GM12801 (cell line): Measurements from ENCODE around the gene TCEA2.

Source experiments
- TF ChIP-seq, protein P1 (sequence below): IDR thresholded peaks from one replicate; pipeline ENCODE4 v1.5.1; 2011; ENCODE audit warnings: control low read depth; ENCODE audit not compliant: insufficient read length; ENCODE audit errors: extremely low read depth

The TCEA2 gene

DNA sequence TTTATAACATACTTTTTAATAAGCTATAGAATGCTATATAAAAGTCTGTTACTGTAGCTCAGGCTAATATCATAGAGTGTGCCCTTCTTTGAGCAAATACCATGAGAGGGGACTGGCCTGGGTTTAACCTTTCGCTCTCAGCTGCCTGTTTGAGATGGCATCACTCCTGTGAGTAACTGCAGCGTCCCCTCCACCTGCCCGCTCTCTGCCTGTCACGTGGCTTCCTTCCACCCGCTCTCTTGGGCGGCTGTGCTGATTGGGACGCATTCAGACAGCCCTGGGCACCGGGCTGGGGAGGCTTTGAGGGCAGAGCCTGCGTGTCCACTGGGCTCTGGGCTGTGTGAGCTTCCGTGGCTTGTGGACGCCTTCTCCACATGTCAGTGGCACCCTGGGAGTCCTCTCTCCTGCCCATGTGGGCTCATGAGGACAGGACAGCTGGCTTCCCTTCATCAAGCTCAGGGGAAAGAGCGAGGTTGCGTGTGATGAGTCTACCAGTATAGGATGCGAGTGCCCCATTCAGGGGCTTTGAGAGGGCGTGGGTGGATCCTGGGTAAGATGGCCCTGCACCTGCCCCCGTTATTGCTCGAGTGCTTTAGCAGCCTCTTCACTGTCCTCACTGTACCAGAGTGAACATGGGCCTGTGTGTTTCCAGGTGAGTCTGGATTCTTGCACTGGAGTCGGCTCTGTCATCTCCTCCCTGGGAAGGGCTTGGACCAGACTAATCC lies 37.7 kb upstream of the TCEA2 start:
- TF ChIP-seq, protein P1, sequence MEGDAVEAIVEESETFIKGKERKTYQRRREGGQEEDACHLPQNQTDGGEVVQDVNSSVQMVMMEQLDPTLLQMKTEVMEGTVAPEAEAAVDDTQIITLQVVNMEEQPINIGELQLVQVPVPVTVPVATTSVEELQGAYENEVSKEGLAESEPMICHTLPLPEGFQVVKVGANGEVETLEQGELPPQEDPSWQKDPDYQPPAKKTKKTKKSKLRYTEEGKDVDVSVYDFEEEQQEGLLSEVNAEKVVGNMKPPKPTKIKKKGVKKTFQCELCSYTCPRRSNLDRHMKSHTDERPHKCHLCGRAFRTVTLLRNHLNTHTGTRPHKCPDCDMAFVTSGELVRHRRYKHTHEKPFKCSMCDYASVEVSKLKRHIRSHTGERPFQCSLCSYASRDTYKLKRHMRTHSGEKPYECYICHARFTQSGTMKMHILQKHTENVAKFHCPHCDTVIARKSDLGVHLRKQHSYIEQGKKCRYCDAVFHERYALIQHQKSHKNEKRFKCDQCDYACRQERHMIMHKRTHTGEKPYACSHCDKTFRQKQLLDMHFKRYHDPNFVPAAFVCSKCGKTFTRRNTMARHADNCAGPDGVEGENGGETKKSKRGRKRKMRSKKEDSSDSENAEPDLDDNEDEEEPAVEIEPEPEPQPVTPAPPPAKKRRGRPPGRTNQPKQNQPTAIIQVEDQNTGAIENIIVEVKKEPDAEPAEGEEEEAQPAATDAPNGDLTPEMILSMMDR = no peak

GRCh38 chr20:64025826-64026412 lies 37.1 kb upstream of the TCEA2 start:
- TF ChIP-seq, protein P1 = no peak

- TF ChIP-seq, protein P1 = no peak
Measured at GRCh38 chr20:64027981-64028685, 34.9 kb upstream of the TCEA2 start.

DNA sequence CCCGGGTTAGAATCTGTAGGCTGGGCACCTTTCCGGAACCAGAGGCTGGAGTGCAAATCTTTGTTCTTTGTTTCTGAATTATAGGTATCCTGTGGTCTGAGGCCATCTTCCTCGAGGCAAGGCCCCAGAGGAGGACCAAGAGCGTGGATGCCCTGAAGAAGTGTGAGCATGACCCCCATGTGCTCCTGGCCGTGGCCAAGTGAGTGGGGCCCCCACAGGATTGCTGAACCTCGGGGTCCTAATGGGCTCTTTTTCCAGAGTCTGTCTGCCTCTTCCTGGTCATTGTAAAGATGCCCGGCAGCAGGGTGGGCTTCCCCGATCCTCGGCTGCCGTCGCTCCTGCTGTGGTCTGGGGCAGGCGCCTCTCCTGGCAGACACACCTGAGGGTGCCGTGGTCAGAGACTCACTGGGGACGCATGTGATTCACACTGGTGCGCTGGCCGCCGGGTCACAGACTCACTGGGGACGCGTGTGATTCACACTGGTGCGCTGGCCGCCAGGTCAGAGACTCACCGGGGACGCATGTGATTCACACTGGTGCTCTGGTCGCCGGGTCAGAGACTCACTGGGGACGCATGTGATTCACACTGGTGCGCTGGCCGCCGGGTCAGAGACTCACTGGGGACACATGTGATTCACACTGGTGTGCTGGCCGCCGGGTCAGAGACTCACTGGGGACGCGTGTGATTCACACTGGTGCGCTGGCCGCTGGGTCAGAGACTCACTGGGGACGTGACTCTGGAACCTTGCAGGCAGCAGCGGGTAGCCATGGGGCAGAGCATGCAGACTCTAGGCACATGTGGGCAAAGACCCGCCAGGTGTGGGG lies 33.5 kb upstream of the TCEA2 start:
- TF ChIP-seq, protein P1 = no peak

DNA sequence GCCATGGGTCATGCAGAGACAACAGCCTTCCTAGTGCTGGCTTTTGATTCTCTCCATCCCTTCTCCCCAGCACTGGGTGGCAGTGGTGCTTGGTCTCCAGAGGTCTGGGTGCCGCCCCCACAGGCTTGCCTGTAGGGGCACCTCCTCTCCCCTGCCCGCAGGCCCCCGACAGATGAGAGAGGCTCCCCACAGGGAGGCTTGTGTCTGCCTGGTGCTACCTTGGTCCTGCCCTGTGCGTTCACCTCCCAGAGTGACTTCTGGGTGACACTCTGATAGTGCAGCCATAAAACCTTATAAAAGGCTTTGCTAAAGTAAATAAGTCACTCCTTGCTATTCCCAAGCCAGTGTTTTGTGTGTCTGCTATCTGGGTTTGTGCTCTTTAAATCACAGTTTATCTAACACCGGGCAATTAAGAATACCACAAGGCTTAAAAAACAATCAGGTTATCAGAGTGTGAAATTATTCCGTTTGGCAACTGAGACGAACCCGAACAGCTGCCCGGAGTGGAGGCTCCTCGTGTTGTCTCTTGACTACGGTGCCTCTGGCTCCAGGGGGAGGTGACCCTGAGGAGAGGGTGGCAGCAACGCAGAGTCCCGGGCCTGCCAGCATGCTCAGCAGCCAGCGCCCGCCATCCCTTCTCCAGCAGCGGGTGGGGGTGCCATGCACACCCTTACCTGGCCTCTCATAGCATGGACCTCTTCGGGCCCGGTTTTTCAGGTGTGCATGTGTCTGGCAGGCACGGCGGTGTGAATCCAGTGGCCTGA lies 32.4 kb upstream of the TCEA2 start:
- TF ChIP-seq, protein P1 = no peak

DNA sequence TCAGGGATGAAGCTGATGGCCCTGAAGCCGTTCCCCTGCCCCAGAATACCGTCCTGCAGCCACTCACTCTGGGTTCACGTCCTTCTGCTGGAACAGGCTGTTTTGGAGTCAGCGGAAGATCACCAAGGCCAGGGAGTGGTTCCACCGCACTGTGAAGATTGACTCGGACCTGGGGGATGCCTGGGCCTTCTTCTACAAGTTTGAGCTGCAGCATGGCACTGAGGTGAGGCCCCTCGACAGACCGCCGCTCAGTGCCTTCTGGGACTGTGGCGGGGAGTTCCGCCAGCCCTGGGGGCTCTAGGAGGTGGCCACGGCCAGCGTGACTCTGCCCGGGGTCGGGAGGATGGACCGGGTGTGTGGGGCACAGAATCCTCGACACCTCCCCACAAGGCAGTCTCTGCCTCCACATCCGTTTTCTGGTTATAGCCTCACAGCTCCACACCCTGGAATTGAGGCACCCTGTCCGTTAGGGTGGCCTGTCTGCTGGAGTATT lies 31.1 kb upstream of the TCEA2 start:
- TF ChIP-seq, protein P1 = no peak
